GM13977 (cell line): ENCODE results near the gene PAFAH2.

Experiments used
- DNase-seq: peaks from one replicate; pipeline ENCODE4 v3.0.0; 2012; ENCODE audit warnings: low spot score
- in situ Hi-C: fragments of 300-500 bp; cut with MboI; formaldehyde crosslinking; loops from one replicate; pipeline ENCODE4 v1.12.0; 2022; ENCODE audit warnings: low sequenced_read_pairs, low pct_unique_long_range_greater_than_20kb, mixed read lengths, inconsistent platforms; ENCODE audit not compliant: unreplicated experiment
- TF ChIP-seq, protein P1 (sequence below): IDR thresholded peaks from 2 replicates; pipeline ENCODE4 v1.5.1; 2012; ENCODE audit warnings: mild to moderate bottlenecking, control low read depth; ENCODE audit not compliant: insufficient read depth; ENCODE audit errors: extremely low read depth, missing control alignments

The PAFAH2 gene

DNA sequence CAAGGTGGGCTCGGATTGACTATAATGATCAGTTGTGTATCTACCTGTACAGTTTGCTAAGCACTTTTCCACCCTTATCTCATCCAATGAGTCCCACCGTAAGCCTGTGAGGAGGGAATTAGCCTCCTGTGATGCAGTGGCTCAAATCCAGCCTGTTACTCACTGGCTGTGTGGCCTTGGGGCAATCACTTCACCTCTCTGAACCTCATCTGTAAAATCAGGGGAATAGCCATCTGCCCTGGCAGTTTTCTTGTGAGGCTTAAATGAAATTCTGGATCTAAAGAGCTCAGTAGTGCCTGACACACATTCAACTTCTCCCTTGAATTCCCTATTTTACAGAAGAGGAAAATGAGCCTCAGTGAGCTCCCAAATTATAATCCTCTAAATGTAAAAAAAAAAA, 16.3 kb upstream of the PAFAH2 start:
- no peak for DNase-seq
- TF ChIP-seq, protein P1, sequence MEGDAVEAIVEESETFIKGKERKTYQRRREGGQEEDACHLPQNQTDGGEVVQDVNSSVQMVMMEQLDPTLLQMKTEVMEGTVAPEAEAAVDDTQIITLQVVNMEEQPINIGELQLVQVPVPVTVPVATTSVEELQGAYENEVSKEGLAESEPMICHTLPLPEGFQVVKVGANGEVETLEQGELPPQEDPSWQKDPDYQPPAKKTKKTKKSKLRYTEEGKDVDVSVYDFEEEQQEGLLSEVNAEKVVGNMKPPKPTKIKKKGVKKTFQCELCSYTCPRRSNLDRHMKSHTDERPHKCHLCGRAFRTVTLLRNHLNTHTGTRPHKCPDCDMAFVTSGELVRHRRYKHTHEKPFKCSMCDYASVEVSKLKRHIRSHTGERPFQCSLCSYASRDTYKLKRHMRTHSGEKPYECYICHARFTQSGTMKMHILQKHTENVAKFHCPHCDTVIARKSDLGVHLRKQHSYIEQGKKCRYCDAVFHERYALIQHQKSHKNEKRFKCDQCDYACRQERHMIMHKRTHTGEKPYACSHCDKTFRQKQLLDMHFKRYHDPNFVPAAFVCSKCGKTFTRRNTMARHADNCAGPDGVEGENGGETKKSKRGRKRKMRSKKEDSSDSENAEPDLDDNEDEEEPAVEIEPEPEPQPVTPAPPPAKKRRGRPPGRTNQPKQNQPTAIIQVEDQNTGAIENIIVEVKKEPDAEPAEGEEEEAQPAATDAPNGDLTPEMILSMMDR, result no peak
- in situ Hi-C loops, result no loop called here

DNA sequence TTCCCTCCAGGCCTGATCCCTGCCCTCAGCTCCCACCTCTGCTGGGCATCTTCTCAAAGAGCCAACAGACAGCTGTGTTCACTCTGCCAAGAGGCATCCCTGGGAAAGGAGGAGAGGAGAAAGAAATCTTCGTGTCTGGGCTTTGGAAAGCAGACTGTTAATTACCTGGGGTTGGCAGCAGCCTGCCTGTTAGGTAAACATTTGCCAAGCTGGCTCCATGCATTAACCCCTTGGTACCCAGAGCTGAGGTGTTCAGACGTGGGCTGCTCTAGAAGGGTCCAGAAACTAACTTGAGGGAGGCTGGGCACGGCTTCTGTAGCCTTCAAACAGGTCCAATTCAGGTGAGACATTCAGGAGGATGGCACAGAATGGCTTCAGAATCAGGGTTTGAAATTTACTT, 15.0 kb upstream of the PAFAH2 start:
- TF ChIP-seq, protein P1, result no peak
- in situ Hi-C loops, result no loop called here
- DNase-seq, result no peak

GRCh38 chr1:26010825-26011224, 13.0 kb upstream of the PAFAH2 start:
- TF ChIP-seq, protein P1, result no peak
- in situ Hi-C loops, result no loop called here
- no peak for DNase-seq

- DNase-seq, result no peak
- TF ChIP-seq, protein P1, result peak; percentile 8
- in situ Hi-C loops, result loop anchor here (10.0 kb wide), 1 partner anchor 175 kb away; no protein-coding TSS in a partner anchor
Measured at GRCh38 chr1:26009796-26010447, 12.1 kb upstream of the PAFAH2 start.

- DNase-seq, result no peak
- TF ChIP-seq, protein P1, result no peak
- in situ Hi-C loops, result loop anchor here (10.0 kb wide), 1 partner anchor 172 kb away; no protein-coding TSS in a partner anchor
Measured at GRCh38 chr1:26006710-26007109, 8.8 kb upstream of the PAFAH2 start.

DNA sequence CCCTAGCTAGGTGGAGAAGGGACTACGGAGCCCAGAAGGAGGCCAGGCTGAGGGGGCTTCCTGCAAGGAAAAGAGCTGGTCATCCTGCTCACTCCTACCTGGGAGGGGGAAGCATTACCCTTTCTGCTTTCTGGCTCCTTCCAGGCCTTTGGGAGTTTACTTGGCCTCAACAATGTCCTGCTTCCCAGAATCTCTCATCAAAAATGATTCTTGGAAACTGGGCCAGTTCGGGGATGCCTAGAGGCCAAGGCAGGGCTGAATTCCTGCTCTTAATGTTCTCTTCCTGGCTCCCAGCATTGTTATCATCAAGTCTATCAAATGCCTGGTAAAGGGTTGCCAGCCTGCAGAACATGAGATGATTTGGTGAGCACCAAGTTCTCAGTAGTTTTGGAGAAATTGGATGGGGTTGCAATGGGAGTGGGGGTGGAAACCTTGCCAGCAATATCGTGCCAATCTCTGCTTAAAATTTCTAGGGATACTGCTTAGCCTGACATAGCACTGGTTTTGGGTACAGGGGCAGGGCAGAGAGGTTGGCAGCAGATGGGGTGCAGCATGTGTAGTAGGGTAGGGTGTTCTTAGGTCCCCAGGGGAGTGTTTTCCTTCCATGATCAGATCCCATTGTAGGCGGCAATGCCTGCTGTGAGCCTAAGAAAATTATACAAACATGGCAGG, 7.7 kb upstream of the PAFAH2 start:
- TF ChIP-seq, protein P1, result no peak
- in situ Hi-C loops, result loop anchor here (10.0 kb wide), 1 partner anchor 171 kb away; no protein-coding TSS in a partner anchor
- DNase-seq, result no peak
